Epithelial cell of proximal tubule (primary cell): ENCODE data around the gene SARDH. TPM values are rescaled to one million over a fixed set of nuclear protein-coding genes. Genes with fewer than 3 reads are reported as not detected.

Experiments
- DNase-seq: peaks from one replicate; pipeline ENCODE4 v3.0.0-alpha.2; 2011; ENCODE audit warnings: low read depth
- H3K4me3 ChIP-seq: 2 replicates; pipeline ENCODE4 v1.5.1; 2011; ENCODE audit warnings: low read depth, mild to moderate bottlenecking, low read length
- total RNA-seq: library from RNA; depleted of rRNA; stranded (reverse); fragments of >200 nt; gene quantifications from 2 replicates; pipeline ENCODE4 v1.2.3, GENCODE V29; 2015
- TF ChIP-seq, protein P1 (sequence below): conservative IDR thresholded peaks from 2 replicates; pipeline ENCODE4 v1.5.1; 2012; ENCODE audit warnings: low read depth, mild to moderate bottlenecking, low read length

Gene SARDH
- total RNA-seq, 1 donor from 2014 or later, result 0.92 TPM

- H3K4me3 ChIP-seq, result no peak overlapping the region
- DNase-seq, result no peak
- TF ChIP-seq, protein P1, sequence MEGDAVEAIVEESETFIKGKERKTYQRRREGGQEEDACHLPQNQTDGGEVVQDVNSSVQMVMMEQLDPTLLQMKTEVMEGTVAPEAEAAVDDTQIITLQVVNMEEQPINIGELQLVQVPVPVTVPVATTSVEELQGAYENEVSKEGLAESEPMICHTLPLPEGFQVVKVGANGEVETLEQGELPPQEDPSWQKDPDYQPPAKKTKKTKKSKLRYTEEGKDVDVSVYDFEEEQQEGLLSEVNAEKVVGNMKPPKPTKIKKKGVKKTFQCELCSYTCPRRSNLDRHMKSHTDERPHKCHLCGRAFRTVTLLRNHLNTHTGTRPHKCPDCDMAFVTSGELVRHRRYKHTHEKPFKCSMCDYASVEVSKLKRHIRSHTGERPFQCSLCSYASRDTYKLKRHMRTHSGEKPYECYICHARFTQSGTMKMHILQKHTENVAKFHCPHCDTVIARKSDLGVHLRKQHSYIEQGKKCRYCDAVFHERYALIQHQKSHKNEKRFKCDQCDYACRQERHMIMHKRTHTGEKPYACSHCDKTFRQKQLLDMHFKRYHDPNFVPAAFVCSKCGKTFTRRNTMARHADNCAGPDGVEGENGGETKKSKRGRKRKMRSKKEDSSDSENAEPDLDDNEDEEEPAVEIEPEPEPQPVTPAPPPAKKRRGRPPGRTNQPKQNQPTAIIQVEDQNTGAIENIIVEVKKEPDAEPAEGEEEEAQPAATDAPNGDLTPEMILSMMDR, result no peak
Measured at GRCh38 chr9:133711428-133712220, 26.5 kb downstream of the SARDH start.

DNA sequence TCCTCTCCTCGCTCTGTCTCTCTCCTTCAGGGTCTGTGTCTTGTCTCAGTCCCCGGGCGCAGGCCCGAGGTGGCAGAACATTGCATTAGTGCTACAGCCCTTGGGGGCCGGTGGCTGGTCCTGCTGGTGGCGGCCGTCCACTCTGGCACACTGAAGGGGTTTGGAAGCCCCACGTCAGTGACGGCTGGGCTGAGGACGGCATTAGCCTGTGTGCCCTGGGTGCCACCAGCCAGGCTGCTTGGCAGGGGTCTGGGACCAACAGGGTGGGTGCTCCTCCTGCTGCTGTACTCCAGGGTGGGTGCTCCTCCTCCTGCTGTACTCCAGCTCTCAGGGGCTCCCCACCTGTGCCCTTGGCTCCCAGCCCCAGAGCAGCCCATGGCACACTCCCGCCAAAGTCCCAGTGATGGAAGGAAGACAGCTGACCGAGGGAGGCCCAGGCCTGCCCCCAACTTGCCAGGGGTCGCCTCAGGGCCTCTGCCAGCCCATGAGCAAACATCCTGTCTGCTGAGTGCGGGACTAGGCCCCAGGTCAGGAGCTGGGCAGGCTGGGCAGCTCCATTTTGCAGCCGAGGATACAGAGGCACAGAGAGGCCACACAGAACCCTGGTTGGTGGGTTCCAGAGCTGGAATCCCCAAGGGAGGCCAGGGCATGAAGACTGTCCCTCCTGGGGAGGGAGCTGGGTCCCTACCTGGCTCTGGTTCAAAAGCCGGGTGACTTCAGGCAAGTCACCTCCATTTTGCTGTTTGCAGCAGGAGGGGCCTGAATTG is 27.3 kb downstream of the SARDH start:
- no peak for DNase-seq
- TF ChIP-seq, protein P1, result no peak
- no peak overlapping the region for H3K4me3 ChIP-seq

DNA sequence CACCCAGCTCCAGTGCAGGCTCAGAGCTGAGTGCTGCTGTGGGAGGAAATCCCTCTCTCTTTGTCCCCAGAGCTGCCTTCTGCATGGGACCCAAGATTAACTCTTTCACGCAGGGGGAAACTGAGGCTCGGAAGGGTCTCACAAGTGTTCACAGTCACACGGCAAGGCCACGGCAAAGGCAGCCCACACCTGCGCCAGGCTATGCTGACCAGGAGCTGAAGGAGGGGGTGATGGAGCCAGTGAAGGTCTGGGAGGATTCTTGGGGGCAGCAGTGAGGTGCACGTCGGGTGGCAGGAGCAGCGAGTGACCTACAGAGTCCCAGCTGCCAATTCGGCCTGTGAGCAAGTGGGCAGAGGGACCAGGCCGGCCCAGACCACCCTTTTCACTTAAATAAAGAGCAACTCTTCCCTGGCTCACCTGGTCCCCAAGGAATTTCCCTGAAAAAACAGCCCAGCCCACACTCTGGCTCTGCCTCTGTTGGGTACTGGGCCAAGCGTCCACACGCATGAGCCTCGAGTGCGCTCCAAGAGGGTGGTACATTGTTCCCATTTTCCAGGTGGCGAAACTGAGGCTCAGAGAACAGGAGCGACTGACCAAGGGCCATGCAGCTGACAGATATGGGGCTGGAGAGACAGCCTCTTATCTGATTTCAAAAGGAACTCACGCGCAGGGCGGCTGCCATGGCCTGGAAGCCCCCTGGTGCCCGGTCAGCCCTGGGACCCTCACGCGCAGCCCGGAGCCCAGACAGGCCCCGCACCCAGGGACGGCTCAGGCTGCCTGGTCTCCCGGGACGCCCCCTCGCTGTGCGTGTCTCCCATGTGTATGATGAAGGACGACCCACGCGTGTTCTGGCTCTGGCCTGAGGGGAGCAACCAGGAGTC is 28.2 kb downstream of the SARDH start:
- no peak for DNase-seq
- TF ChIP-seq, protein P1, result no peak
- no peak overlapping the region for H3K4me3 ChIP-seq

DNA sequence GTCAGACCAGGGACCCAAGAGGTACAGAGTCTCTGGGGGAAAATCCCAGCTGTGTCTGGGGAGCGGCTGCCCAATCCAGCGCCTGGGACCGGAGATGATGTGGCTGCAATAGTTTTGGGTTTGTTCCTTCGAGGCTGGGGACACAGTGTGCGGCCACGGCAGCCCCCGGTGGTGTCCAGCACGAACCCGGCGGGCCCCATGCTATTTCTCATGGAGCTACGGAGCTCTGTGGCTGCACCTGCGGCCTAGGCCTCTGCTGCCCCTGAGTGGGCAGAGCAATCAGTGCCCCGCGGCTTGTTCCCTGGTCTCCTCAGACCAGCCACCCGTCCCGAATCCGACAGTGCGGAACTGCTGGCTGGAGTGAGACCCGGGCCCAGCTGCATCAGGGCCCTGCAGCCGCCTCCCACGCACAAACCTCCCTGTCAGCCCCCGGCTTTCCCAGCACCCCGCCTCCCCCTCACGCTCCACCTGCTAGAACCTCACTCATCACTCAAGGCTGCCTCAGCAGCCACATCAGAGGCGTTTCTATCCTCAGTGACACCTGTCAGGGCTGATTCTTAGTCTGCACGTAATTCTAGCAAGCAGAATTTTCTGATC is 29.0 kb downstream of the SARDH start:
- TF ChIP-seq, protein P1, result no peak
- no peak overlapping the region for H3K4me3 ChIP-seq
- DNase-seq, result no peak

DNA sequence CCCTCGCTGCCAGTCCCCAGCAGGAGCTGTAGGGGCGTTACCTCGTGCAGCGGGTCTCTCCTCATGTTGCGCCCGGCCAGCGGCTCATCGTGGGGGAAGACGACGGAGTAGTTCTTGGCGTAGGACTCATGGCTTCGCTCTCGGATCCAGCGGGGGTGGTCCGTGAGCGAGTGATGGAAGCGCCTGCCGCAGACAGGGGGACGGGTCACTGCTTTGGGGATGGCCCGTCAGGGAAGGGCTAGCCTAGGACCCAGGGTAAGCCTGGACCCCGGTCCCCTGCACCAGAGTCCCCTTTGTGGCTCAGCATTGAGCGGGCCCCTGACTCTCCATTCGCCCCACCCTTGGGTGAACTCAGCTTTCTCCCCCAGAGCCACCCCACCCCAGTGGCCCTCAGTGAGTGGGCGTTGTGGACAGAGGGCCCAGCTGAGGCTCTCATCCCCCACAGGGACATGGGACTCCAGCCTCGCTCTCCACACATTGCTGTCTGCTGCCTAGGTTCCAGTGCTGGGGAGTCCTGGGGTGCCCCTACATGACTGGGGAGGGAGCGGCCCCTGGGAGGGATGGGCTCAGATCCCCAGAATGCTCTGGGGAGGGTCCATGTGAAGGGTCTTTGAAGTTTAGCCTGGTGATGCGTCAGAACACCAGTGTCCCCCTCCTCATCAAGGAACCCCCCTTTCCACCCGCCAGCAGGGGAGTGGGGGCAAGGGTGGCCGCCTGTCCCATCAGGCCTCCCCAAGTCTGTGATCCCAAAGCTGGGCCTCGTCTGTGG is 29.7 kb downstream of the SARDH start:
- H3K4me3 ChIP-seq, result no peak overlapping the region
- TF ChIP-seq, protein P1, result no peak
- no peak for DNase-seq

GRCh38 chr9:133707763-133708245 is 30.3 kb downstream of the SARDH start:
- H3K4me3 ChIP-seq, result no peak overlapping the region
- TF ChIP-seq, protein P1, result no peak
- DNase-seq, result no peak
